GM12864 (cell line): ENCODE data around the gene YIPF3.
A peak's percentile ranks its signal among the peaks of the same experiment; 100 is the strongest.

Experiments used
- DNase-seq: peaks from one replicate; pipeline ENCODE4 v3.0.0-alpha.2; 2011; ENCODE audit warnings: low read depth
- H3K4me3 ChIP-seq: 2 replicates; pipeline ENCODE4 v1.5.1; 2011; ENCODE audit warnings: mild to moderate bottlenecking, low read depth, low read length, control low read depth
- TF ChIP-seq, protein P1 (sequence below): IDR thresholded peaks from 2 replicates; pipeline ENCODE4 v1.5.1; 2011; ENCODE audit warnings: low read depth, mild to moderate bottlenecking, moderate library complexity, low read length, control low read depth, inconsistent platforms; ENCODE audit errors: missing control alignments

YIPF3 gene

DNA sequence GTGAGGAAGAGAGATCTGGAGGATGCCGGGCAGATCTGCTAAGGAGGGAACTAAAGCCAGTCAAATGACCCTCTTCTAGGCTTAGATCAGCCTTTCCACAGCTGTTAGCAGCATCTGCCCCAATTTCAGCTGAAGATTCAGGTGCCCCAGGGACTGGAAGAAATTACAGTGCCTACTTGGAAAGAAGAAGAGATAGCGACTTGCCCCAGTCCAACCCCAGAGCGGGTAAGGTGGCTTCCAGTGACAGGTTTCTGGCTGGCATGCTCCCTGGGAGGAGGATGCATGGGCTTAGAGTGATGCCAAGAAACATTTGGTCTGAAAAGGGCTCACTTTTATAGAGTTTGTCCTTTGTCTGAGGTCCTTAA, 38.7 kb downstream of the YIPF3 start:
- DNase-seq = no peak
- TF ChIP-seq, protein P1, sequence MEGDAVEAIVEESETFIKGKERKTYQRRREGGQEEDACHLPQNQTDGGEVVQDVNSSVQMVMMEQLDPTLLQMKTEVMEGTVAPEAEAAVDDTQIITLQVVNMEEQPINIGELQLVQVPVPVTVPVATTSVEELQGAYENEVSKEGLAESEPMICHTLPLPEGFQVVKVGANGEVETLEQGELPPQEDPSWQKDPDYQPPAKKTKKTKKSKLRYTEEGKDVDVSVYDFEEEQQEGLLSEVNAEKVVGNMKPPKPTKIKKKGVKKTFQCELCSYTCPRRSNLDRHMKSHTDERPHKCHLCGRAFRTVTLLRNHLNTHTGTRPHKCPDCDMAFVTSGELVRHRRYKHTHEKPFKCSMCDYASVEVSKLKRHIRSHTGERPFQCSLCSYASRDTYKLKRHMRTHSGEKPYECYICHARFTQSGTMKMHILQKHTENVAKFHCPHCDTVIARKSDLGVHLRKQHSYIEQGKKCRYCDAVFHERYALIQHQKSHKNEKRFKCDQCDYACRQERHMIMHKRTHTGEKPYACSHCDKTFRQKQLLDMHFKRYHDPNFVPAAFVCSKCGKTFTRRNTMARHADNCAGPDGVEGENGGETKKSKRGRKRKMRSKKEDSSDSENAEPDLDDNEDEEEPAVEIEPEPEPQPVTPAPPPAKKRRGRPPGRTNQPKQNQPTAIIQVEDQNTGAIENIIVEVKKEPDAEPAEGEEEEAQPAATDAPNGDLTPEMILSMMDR = no peak
- peak overlapping the region; percentile 86 for H3K4me3 ChIP-seq

DNA sequence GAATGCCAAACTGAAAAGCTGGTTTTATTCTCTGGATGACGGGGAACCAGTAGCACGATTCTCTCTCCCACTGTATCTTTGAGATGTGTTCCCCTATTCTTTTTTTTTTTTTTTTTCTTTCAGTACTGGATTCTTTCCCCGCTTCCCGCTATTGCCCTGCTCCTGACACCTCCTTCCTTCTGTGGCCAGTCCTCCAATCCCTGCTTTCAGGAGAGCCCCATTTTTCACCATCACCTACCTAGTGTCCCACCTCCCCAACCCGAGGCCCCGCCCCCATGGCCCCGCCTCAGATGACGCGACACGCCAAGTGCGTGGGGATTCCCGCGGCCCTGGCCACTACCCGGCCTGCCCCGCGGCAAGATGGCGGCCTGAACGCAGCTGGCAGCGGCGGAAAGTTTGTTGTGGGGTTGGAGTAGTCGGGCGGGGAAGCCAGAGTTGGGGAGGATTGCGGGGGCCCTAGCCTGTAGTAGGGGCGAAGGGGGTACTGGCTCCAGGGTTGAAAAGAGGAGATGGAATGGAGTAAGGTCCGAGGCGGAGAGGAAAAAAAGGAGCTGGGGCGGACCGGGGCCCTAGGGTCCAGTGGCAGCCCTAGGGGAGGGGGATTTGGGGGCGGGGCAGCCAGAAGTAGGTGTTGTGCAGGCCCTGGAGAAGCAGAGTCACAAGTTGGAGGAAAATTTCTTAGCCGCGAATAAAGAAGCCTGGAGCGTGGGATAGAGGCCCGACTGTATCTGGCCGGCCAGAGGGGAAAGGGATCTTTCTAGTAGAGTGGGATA, 39.3 kb downstream of the YIPF3 start, which contains the start of gene TJAP1:
TJAP1 (plus strand) TSS at position 336 of the 773 bp plus-strand sequence. CDS start 21,432 bp downstream, outside the sequence.
- peak within 1 kb of the TSS; percentile 86 for H3K4me3 ChIP-seq
- peak; percentile 46 for DNase-seq
- TF ChIP-seq, protein P1 = no peak

DNA sequence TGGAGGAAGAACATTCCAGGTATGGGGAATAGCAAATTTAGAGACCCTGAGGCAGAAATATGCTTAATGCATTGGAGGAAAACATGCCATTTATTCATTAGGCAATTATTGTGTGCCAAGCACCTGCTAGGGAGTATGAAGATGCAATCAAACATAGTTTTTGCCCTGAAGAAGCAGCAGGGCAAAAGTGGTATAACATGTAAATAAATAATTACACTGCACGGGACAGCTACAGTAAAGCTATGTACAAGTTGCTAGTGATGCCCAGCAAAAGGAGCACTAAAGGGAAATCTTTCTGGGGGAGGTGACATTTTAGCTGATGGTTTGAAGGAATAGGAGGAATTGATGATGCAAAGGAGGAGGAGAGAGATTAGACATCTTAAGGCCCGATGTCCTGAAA, 40.0 kb downstream of the YIPF3 start:
- no peak for DNase-seq

DNA sequence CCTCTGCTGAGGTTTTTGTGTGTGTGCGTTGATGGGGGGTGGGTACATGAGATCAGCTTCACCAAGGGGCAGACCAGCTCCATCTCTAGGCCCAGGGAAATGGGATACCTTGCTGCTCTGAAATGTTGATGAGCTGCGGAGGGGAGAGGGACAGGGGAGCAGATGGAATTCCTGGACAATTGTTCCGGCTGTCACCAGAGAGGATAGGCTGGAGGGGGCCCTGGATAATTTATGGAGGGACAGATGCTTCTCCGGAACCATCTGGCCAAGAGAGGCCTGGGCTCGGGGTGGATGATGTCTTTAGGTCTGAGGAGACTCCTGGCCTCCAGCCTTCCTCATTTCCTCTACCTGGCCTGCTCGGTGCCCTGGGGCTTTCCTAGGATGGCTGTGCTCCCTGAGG, 41.2 kb downstream of the YIPF3 start:
- H3K4me3 ChIP-seq = no peak overlapping the region
- DNase-seq = no peak
- TF ChIP-seq, protein P1 = no peak

More for the DNA sequence above, 40.0 kb downstream of the YIPF3 start:
- TF ChIP-seq, protein P1 = no peak
- H3K4me3 ChIP-seq = peak overlapping the region; percentile 86; the same call in 1 of the 2 replicates

DNA sequence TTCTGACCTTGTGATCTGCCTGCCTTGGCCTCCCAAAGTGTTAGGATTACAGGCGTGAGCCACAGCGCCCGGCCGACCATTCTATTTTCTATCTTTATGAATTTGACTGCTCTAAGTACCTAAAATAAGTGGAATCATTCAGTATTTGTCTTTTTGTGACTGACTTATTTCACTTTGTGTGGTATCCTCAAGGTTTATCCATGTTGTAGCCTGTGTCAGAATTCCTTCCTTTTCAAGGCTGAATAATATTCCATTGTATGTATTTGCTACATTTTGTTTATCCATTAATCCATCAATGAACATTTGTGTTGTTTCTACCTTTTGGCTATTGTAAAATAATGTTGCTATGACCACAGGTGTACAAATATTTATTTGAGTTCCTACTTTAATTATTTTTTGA, 44.2 kb downstream of the YIPF3 start:
- DNase-seq = no peak
- TF ChIP-seq, protein P1 = no peak
- H3K4me3 ChIP-seq = no peak overlapping the region

DNA sequence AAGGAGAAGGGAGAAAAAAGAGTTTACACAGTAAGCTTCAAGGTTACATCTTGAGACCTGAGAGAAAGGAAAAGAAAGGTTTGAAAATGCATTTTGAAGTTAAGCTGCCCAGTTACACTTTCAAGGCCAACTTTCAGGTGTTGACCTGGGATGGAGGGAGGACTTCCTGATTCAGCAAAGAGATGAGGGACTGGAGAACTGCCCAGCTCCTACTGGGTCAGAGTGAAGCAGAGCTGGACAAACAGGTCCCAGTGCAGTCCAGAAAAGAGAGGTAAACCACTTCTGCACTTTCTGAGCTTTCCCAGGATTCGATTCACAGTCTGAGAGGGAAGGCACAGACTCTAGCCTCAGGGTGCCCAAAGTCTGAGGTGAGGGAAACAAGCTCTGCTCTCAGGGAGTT, 45.3 kb downstream of the YIPF3 start:
- DNase-seq = no peak
- no peak overlapping the region for H3K4me3 ChIP-seq
- TF ChIP-seq, protein P1 = no peak

DNA sequence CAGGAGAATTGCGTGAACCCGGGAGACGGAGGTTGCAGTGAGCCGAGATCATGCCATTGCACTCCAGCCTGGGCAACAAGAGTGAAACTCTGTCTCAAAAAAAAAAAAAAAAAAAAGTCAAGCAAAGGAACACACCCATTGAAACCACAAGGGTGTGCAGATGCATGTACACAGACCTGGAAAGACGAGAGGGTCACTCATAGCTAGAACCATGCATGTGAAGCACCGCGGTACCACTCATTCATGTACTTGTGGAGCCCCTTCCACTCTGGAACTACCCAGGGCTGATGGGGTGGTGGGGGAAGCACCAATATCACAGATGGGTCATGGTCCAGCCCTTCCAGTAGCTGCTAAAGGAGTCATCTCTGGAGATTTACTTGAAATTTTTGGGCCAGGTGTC, 46.8 kb downstream of the YIPF3 start:
- H3K4me3 ChIP-seq = no peak overlapping the region
- TF ChIP-seq, protein P1 = no peak
- no peak for DNase-seq
